GM12878 (cell line): ENCODE results near the gene WNT5B. TPM values are rescaled to one million over a fixed set of nuclear protein-coding genes. Genes with fewer than 3 reads are reported as not detected.

ENCODE experiments used
- ATAC-seq: fragments of 200-7000 bp; cut with Tn5 transposase; 3 replicates; pipeline ENCODE4 v1.9.1; 2020; ENCODE audit warnings: mild to moderate bottlenecking, moderate library complexity
- BruUV-seq: library from RNA; stranded (reverse); fragments of 400-500 nt; replicated peaks from 2 replicates; lab custom pipeline; 2021; lab: Mats Ljungman, UMichigan
- CTCF ChIA-PET: fragments of 300-600 bp; sonication (Branson Sonifier 250); formaldehyde crosslinking; extraction: SDS; loops from one replicate; lab custom pipeline; 2021; ENCODE audit warnings: inconsistent platforms; lab: Yijun Ruan, JAX
- POLR2A ChIA-PET: fragments of 350-600 bp; formaldehyde crosslinking; extraction: SDS; loops from one replicate; lab custom pipeline; 2021; ENCODE audit warnings: inconsistent platforms; lab: Charles Lee
- RAD21 ChIA-PET: fragments of 300-600 bp; sonication (Branson Sonifier 250); formaldehyde crosslinking; loops from one replicate; lab custom pipeline; 2023; ENCODE audit warnings: antibody characterized with exemption; ENCODE audit not compliant: unreplicated experiment; lab: Charles Lee
- SMC1A ChIA-PET: fragments of 300-600 bp; sonication (Branson Sonifier 250); formaldehyde crosslinking; loops from one replicate; lab custom pipeline; 2023; ENCODE audit not compliant: unreplicated experiment, uncharacterized antibody; lab: Charles Lee
- DNase-seq: peaks from one replicate; pipeline ENCODE4 v3.0.0-alpha.2; 2011; ENCODE audit warnings: low read depth, low spot score
- FAIRE-seq: peaks from 3 replicates; lab custom pipeline; 2011; peaks lifted over from hg19 to GRCh38; lab: Jason Lieb, UNC
- H2AFZ ChIP-seq: 2 replicates; pipeline ENCODE4 v1.6.0; 2011; ENCODE audit warnings: low read depth, low read length, control low read depth; ENCODE audit not compliant: control insufficient read depth
- H3K27ac ChIP-seq: 2 replicates; pipeline ENCODE4 v1.5.1; 2011; ENCODE audit warnings: control low read depth; ENCODE audit not compliant: control insufficient read depth, insufficient read depth
- H3K27me3 ChIP-seq, 2 experiments: replicated peaks in 1 of 2; 2 replicates each; pipeline versions ENCODE4 v1.6.0 to v1.6.1; 2011; ENCODE audit warnings: low read length in 1 of 2; ENCODE audit not compliant: control insufficient read depth in 2 of 2, insufficient read depth in 2 of 2
- H3K36me3 ChIP-seq, 2 experiments: 2 replicates each; pipeline ENCODE4 v1.5.1; 2011; ENCODE audit warnings: low read length in 1 of 2; ENCODE audit not compliant: control insufficient read depth in 2 of 2, insufficient read depth in 2 of 2
- H3K4me1 ChIP-seq: 2 replicates; pipeline ENCODE4 v1.6.1; 2011; ENCODE audit warnings: mild to moderate bottlenecking, low read length, moderate library complexity, mixed read lengths; ENCODE audit not compliant: control insufficient read depth, insufficient read depth
- H3K4me2 ChIP-seq: 2 replicates; pipeline ENCODE4 v1.6.0; 2011; ENCODE audit warnings: control low read depth; ENCODE audit not compliant: control insufficient read depth, insufficient read depth
- H3K4me3 ChIP-seq: fragments of 200-600 bp; sonication (generic); 2 replicates; pipeline ENCODE4 v1.5.1; 2016
- H3K79me2 ChIP-seq: 2 replicates; pipeline ENCODE4 v1.6.0; 2011; ENCODE audit warnings: low read length; ENCODE audit not compliant: control insufficient read depth, insufficient read depth
- H3K9ac ChIP-seq: 2 replicates; pipeline ENCODE4 v1.8.0; 2011; ENCODE audit warnings: low read length, control low read depth, mixed read lengths; ENCODE audit not compliant: control insufficient read depth, insufficient read depth
- H3K9me3 ChIP-seq: replicated peaks from 3 replicates; pipeline ENCODE4 v1.5.1; 2011; ENCODE audit warnings: mild to moderate bottlenecking, low read length; ENCODE audit not compliant: control insufficient read depth, insufficient read depth
- H4K20me1 ChIP-seq: 2 replicates; pipeline ENCODE4 v1.6.0; 2011; ENCODE audit not compliant: control insufficient read depth, insufficient read depth
- ATF2 ChIP-seq: IDR thresholded peaks from 2 replicates; pipeline ENCODE4 v1.6.1; 2012; ENCODE audit warnings: low read length, inconsistent platforms
- CBX5 ChIP-seq: sonication (generic); IDR thresholded peaks from 2 replicates; pipeline ENCODE4 v1.6.1; 2016; ENCODE audit warnings: low read depth, moderate library complexity, mild to moderate bottlenecking, inconsistent platforms
- E2F8 ChIP-seq: fragments of 450-650 bp; IDR thresholded peaks from 2 replicates; pipeline ENCODE4 v1.6.1; 2018; ENCODE audit warnings: mild to moderate bottlenecking, low read depth, moderate library complexity; ENCODE audit not compliant: partially characterized antibody
- EED ChIP-seq: sonication (generic); IDR thresholded peaks from 2 replicates; pipeline ENCODE4 v1.6.1; 2016; ENCODE audit warnings: antibody characterized with exemption, low read depth
- EP300 ChIP-seq, 2 experiments: fragments of 150-350 bp in 1 of 2; IDR thresholded peaks; 2 replicates each; pipeline ENCODE4 v1.6.1; 2011 to 2012; ENCODE audit warnings: low read depth in 2 of 2, low read length in 2 of 2, borderline replicate concordance in 1 of 2, improper control_type of control experiment in 1 of 2, inconsistent platforms in 1 of 2; ENCODE audit not compliant: control insufficient read depth in 1 of 2
- NBN ChIP-seq: fragments of 450-650 bp; IDR thresholded peaks from 2 replicates; pipeline ENCODE4 v1.6.1; 2016
- NR2C2 ChIP-seq: IDR thresholded peaks from 2 replicates; pipeline ENCODE4 v1.6.1; 2011; ENCODE audit warnings: borderline replicate concordance, low read depth; ENCODE audit not compliant: control insufficient read depth, insufficient read length
- NR2F1 ChIP-seq: fragments of 450-650 bp; conservative IDR thresholded peaks from 2 replicates; pipeline ENCODE4 v1.6.1; 2017; ENCODE audit warnings: mild to moderate bottlenecking
- SREBF1 ChIP-seq: IDR thresholded peaks from 2 replicates; pipeline ENCODE4 v1.6.1; 2012; ENCODE audit warnings: mild to moderate bottlenecking, low read length
- STAT1 ChIP-seq: fragments of 450-650 bp; conservative IDR thresholded peaks from 2 replicates; pipeline ENCODE4 v1.6.1; 2014; ENCODE audit warnings: antibody characterized with exemption, mild to moderate bottlenecking
- STAT3 ChIP-seq: IDR thresholded peaks from 2 replicates; pipeline ENCODE4 v1.6.1; 2011; ENCODE audit warnings: low read depth, low read length, improper control_type of control experiment
- ZNF274 ChIP-seq: IDR thresholded peaks from one replicate; pipeline ENCODE4 v1.8.0; 2011; ENCODE audit not compliant: insufficient read length, insufficient read depth
- ZNF384 ChIP-seq: IDR thresholded peaks from 2 replicates; pipeline ENCODE4 v1.6.1; 2012; ENCODE audit warnings: low read depth, mild to moderate bottlenecking, low read length, improper control_type of control experiment, borderline replicate concordance
- WGBS: methylation state at CpG from one replicate; pipeline ENCODE4 v1.1.6; 2016; ENCODE audit warnings: low lambda C conversion rate; ENCODE audit not compliant: insufficient replicate concordance, insufficient coverage; ENCODE audit errors: missing lambda C conversion rate; 5-methylcytosine and 5-hydroxymethylcytosine counted together
- in situ Hi-C: fragments of 300-500 bp; cut with MboI; formaldehyde crosslinking; loops from 9 replicates; pipeline ENCODE4 v1.14.3; 2018; ENCODE audit warnings: mixed read lengths
- intact Hi-C: fragments of 100-400 bp; cut with micrococcal nuclease; formaldehyde crosslinking; loops from one replicate; pipeline ENCODE4 v1.14.2; 2022; ENCODE audit not compliant: unreplicated experiment
- polyA plus RNA-seq, 11 experiments: library from polyadenylated mRNA; depleted of rRNA in 4 of 11; unstranded in 6 of 11; stranded (reverse) in 5 of 11; fragments of >200 nt; fragmentation: Nextera tagmentation in 4 of 11; fragmentation: Illumina TruSeq in 1 of 11; extraction: Ambion mirVana in 4 of 11; extraction: Trizol in 1 of 11; gene quantifications; 1 replicate in 1 of 11; 2 replicates in 10 of 11; pipeline versions ENCODE4 v1.2.1 to v1.2.3, GENCODE V29; 2011 to 2016; ENCODE audit warnings: inconsistent platforms in 2 of 11, missing spikeins in 2 of 11, low read depth in 1 of 11
- total RNA-seq, 4 experiments: library from RNA; depleted of rRNA in 3 of 4; stranded (reverse); fragments of >200 nt in 3 of 4; fragmentation: Illumina TruSeq in 1 of 4; extraction: Trizol in 1 of 4; gene quantifications; 2 replicates each; pipeline versions ENCODE4 v1.2.1 to v1.2.3, GENCODE V29; 2013 to 2021
- TF ChIP-seq, protein P1 (sequence below): fragments of 450-650 bp; IDR thresholded peaks from 2 replicates; pipeline ENCODE4 v1.6.1; 2017; ENCODE audit warnings: low read depth, mild to moderate bottlenecking, moderate library complexity

The WNT5B gene
- total and polyA plus RNA-seq, 10 of the 15 experiments (the other 5 are each of a cell fraction or from before 2014, with no cell fraction given), result 0.45 to 18.3 (median 5.4) TPM

GRCh38 chr12:1620092-1620491 lies 8.9 kb upstream of the WNT5B start (continued):
- TF ChIP-seq ATF2 (peak; percentile 42; the same call in 1 of the 2 replicates), ZNF274 (no peak)

GRCh38 chr12:1622406-1622805 lies 6.6 kb upstream of the WNT5B start:
- DNase-seq (no peak), ATAC-seq (no peak), FAIRE-seq (no peak)
- H3K4me3 ChIP-seq, result no peak overlapping the region
- no peaks in the 10 kb centered on the region; a peak in 1 of 4 replicates for H3K36me3 ChIP-seq
- ChIA-PET RAD21 (no interaction called here), CTCF (interaction anchor here (1.8 to 3.0 kb wide), 3 partner anchors 13 to 504 kb away, joined by 4 to 10 read pairs (median 9); no protein-coding TSS in a partner anchor), POLR2A (no interaction called here), SMC1A (no interaction called here)
- intact Hi-C loops, result no loop called here
- in situ Hi-C loops, result no loop called here
- BruUV-seq, result no TSS peak
- no peaks in the 10 kb centered on the region for H4K20me1 ChIP-seq
- no peaks in the 10 kb centered on the region for H3K27me3 ChIP-seq
- H2AFZ ChIP-seq, result no peak overlapping the region; the same call in 1 of the 2 replicates
- H3K27ac ChIP-seq, result no peak overlapping the region
- no peaks in the 10 kb centered on the region for H3K9me3 ChIP-seq
- H3K9ac ChIP-seq, result no peak overlapping the region
- peaks cover 15% of the 10 kb centered on the region for H3K4me1 ChIP-seq
- no peaks in the 10 kb centered on the region for H3K79me2 ChIP-seq
- no peak overlapping the region for H3K4me2 ChIP-seq
- WGBS, result 6% methylated on average over 3 of the region's 3 CpGs
- TF ChIP-seq CBX5 (no peak), STAT3 (no peak), EP300 (IDR thresholded peaks at IDR 0.05; ENCODE audit: borderline replicate concordance in 1 of 2, control insufficient read depth in 1 of 2, low read depth in 2 of 2, low read length in 2 of 2) (no peak), ZNF384 (no peak), STAT1 (no peak), NR2C2 (no peak), SREBF1 (no peak), NR2F1 (no peak), EED (no peak), E2F8 (no peak), NBN (no peak)
- TF ChIP-seq, protein P1, sequence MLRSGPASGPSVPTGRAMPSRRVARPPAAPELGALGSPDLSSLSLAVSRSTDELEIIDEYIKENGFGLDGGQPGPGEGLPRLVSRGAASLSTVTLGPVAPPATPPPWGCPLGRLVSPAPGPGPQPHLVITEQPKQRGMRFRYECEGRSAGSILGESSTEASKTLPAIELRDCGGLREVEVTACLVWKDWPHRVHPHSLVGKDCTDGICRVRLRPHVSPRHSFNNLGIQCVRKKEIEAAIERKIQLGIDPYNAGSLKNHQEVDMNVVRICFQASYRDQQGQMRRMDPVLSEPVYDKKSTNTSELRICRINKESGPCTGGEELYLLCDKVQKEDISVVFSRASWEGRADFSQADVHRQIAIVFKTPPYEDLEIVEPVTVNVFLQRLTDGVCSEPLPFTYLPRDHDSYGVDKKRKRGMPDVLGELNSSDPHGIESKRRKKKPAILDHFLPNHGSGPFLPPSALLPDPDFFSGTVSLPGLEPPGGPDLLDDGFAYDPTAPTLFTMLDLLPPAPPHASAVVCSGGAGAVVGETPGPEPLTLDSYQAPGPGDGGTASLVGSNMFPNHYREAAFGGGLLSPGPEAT, result no peak
